Thymus (tissue), 11 donors: ENCODE measurements around the gene BPIFB3. TPM values are rescaled to one million over a fixed set of nuclear protein-coding genes. Genes with fewer than 3 reads are reported as not detected.

Experiments
- DNase-seq, 9 donors: peaks; one replicate each; pipeline ENCODE4 v3.0.0-alpha.2; 2013; ENCODE audit warnings: low spot score in 9 of 9, low read depth in 6 of 9, missing footprints in 1 of 9
- H3K27ac ChIP-seq, 2 donors: one replicate each; pipeline ENCODE4 v1.5.1; 2013; ENCODE audit warnings: control low read depth in 1 of 2, low read depth in 1 of 2, low read length in 1 of 2, mild to moderate bottlenecking in 1 of 2, moderate library complexity in 1 of 2
- H3K27me3 ChIP-seq, 2 donors: one replicate each; pipeline ENCODE4 v1.5.1; 2013; ENCODE audit warnings: low read length in 1 of 2; ENCODE audit not compliant: control insufficient read depth in 2 of 2, insufficient read depth in 1 of 2
- H3K36me3 ChIP-seq, 2 donors: one replicate each; pipeline ENCODE4 v1.5.1; 2013; ENCODE audit warnings: low read length in 1 of 2, mild to moderate bottlenecking in 1 of 2, moderate library complexity in 1 of 2; ENCODE audit not compliant: control insufficient read depth in 2 of 2, insufficient read depth in 2 of 2
- H3K4me1 ChIP-seq, 2 donors: one replicate each; pipeline ENCODE4 v1.5.1; 2013; ENCODE audit warnings: low read length in 2 of 2; ENCODE audit not compliant: control insufficient read depth in 2 of 2, insufficient read depth in 2 of 2
- H3K4me3 ChIP-seq, 2 donors: one replicate each; pipeline ENCODE4 v1.5.1; 2013; ENCODE audit warnings: low read length in 2 of 2, control low read depth in 1 of 2, mild to moderate bottlenecking in 1 of 2
- H3K9me3 ChIP-seq, 2 donors: one replicate each; pipeline ENCODE4 v1.5.1; 2013; ENCODE audit warnings: low read length in 1 of 2, mild to moderate bottlenecking in 1 of 2; ENCODE audit not compliant: control insufficient read depth in 2 of 2, insufficient read depth in 1 of 2
- WGBS: extraction: QIAGEN DNeasy Blood & Tissue Kit; methylation state at CpG from one replicate; pipeline ENCODE4 v1.1.7; 2013; 5-methylcytosine and 5-hydroxymethylcytosine counted together
- polyA plus RNA-seq: library from polyadenylated mRNA; stranded (reverse); fragments of 200-250 nt; gene quantifications from one replicate; pipeline ENCODE4 v1.2.3, GENCODE V29; 2013
- total RNA-seq: library from RNA; stranded (reverse); fragments of 120-200 nt; gene quantifications from one replicate; pipeline ENCODE4 v1.2.4, GENCODE V29; 2013
- donor health status: healthy.

The BPIFB3 gene
- total and polyA plus RNA-seq, 2 donors, result 0.05 to 0.48 TPM

DNA sequence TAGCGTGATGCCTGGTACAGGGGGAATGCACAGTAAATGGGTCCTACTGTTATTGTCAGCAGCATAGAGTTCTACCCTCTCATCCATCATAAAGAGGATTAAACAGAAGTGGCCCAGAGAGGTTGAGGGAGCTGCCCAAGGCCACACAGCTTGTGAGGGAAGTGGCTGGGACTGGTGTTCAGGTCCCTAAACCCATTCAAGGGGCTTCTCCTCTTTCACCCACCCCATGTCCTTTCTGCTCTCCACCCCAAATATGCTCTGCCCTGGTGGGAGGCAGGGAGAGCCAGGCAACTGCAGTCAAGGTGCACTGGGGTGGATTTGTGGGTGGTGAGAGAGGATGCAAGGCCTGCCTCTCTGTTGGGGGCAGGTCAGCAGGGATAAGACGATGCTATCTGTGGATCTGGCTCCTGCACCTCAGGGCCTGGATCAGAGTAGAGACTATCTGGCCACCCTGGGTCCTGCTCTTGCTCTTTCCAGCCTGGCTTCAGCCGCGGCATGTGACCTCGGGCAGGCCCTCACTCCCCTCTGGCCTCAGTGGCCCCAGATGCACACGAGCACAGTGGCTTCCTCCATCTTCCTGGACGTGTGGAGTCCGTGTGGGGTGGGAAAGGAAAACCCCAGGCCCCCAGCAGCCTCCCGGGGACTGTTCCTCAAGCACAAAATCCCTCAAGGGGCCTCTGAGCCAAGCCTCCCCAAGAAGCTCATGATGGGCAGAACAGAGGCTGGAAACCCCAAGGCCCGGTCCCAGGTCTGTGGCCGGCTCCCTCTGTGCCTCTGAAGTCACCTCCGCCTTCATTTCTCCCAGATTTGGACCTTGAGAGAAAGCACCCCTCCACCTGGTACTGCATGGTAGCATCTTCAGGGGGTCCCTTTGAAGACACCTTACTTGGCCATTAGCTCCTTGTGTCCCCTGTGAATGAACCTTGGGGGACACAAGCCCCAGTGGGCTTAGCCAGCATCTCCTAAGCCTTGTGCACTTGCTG lies 25.6 kb upstream of the BPIFB3 start:
- H3K4me3 ChIP-seq, result no peak overlapping the region
- no peaks in the 10 kb centered on the region for H3K36me3 ChIP-seq
- H3K27me3 ChIP-seq, result no peaks in the 10 kb centered on the region
- no peaks in the 10 kb centered on the region for H3K4me1 ChIP-seq
- no peaks in the 10 kb centered on the region for H3K9me3 ChIP-seq
- no peak overlapping the region for H3K27ac ChIP-seq
- WGBS, result 93% methylated on average over 12 of the region's 12 CpGs
- DNase-seq, result no peak

DNA sequence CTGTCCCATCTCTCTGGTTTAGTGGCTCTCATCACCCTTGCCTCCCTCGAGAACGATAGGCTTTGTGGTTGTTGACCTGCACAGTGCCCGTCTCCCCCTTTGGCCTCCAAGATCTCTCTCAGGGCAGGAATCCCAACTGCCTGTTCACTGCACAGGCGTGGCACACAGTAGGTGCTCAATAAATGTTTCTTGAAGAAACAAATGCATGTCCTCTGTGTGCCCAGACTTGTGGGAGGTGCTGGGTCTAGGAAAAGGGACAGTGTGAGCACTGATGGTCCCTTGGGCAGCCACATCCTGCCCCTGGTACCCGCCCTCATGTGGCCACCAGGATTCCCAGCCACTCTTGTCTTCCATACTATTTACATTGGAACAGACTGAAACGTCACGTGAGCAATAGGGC lies 24.8 kb upstream of the BPIFB3 start:
- Histone ChIP-seq H3K4me1 (no peaks in the 10 kb centered on the region), H3K27me3 (no peaks in the 10 kb centered on the region), H3K9me3 (peaks cover 0 to 5% of the 10 kb centered on the region in 2 donors), H3K27ac (no peak overlapping the region), H3K36me3 (no peaks in the 10 kb centered on the region), H3K4me3 (no peak overlapping the region)
- 91% methylated on average over 7 of the region's 7 CpGs for WGBS
- no peak for DNase-seq

DNA sequence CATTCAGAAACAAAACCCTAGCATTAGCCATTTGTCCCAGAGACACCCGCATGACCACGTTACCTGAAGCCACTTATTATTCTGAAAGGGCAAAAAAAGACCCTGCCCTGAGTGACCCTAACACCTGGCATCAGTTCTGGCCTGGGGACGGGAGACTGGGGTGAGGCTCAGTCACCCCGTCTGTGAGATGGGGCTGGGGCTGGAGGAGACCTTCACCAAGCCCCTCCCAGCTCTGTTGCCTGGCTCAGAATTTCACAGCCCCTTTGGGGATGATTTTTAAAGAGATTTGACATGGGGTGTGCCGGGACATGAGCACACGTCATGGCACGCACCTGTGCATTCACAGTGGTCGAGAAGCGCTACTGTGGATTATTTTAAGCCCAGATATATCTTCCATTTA lies 23.6 kb upstream of the BPIFB3 start:
- peaks cover 0 to 8% of the 10 kb centered on the region in 2 donors for H3K9me3 ChIP-seq
- 96% methylated on average over 9 of the region's 9 CpGs for WGBS
- no peak for DNase-seq

DNA sequence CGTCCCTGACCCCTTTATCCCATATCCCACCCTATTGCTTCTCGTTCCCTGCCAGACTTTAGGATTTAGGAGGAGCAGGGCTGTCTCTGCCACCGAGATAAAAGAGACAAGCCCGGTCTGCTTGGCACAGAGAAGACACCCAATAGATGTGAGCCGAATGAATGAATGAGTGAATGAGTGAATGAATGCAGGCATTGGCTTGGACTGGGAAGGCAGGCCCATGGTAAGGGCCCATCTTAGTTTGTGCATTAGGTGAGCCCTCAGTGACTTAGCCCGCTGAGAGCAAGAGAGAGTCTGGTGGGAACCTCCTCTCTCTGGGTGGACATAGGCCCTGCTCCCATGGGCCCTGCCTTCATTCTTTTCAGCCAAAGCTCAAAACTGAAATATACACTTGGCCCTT lies 23.1 kb upstream of the BPIFB3 start:
- 95% methylated on average over 6 of the region's 6 CpGs for WGBS
- H3K9me3 ChIP-seq, result peaks cover 0 to 8% of the 10 kb centered on the region in 2 donors

More for the DNA sequence above, 23.6 kb upstream of the BPIFB3 start:
- Histone ChIP-seq H3K4me3 (no peak overlapping the region), H3K27me3 (no peaks in the 10 kb centered on the region), H3K36me3 (no peaks in the 10 kb centered on the region), H3K27ac (no peak overlapping the region), H3K4me1 (no peaks in the 10 kb centered on the region)

DNA sequence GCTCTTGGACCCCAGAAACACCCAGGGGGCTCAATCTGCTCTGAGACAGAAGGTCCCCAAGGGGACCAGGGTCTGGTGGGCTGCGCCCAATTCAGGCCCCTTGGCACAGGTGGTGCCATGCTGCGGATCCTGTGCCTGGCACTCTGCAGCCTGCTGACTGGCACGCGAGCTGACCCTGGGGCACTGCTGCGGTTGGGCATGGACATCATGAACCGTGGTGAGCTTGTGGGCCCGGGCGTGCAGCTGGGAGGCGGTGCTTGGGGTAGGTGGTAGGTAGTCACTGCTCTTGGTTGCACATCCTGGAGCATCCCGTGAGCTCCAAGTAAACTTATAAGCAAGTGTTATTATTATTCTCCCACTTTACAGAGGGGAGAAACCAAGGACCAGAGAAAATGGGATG lies 22.2 kb upstream of the BPIFB3 start, which contains the start of gene BPIFB6:
Gene BPIFB6, plus strand, starts transcription at position 118 of the 400 bp plus-strand sequence. Its CDS starts 0 bp downstream, at position 118.
- Histone ChIP-seq H3K36me3 (no peaks in the 10 kb centered on the region), H3K27ac (no peak within 1 kb of the TSS), H3K27me3 (no peaks in the 10 kb centered on the region), H3K4me1 (no peaks in the 10 kb centered on the region), H3K9me3 (peaks cover 0 to 8% of the 10 kb centered on the region in 2 donors), H3K4me3 (no peak within 1 kb of the TSS)
- WGBS, result 94% methylated on average over 10 of the region's 10 CpGs
- no peak for DNase-seq

More for the DNA sequence above, 23.1 kb upstream of the BPIFB3 start:
- H3K27ac ChIP-seq, result no peak overlapping the region
- H3K36me3 ChIP-seq, result no peaks in the 10 kb centered on the region
- no peak for DNase-seq
- H3K4me1 ChIP-seq, result no peaks in the 10 kb centered on the region
- H3K27me3 ChIP-seq, result no peaks in the 10 kb centered on the region
- no peak overlapping the region for H3K4me3 ChIP-seq

DNA sequence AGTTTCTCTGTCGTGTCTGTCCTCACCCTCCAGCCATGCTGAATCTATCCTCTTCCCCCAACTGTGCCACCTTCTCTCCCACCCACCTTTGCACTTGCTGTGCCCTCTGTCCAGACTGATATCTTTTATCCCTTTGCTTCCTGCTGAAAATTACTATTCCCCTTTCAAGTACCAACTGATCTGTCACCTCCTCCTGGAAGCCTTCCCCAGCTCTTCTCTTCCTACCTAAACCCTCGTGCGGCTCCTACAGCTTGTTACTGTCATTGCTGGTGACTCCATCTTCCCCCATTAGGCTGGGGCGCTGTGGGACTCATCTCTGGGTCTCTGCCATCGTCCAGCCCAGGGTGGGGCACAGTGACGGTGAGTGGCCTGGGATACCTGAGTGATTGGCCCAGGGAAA lies 21.1 kb upstream of the BPIFB3 start:
- Histone ChIP-seq H3K27me3 (no peaks in the 10 kb centered on the region), H3K9me3 (peaks cover 0 to 8% of the 10 kb centered on the region in 2 donors), H3K36me3 (no peaks in the 10 kb centered on the region), H3K4me1 (no peaks in the 10 kb centered on the region), H3K4me3 (no peak overlapping the region), H3K27ac (no peak overlapping the region)
- WGBS, result 90% methylated on average over 6 of the region's 6 CpGs
- DNase-seq, result no peak

DNA sequence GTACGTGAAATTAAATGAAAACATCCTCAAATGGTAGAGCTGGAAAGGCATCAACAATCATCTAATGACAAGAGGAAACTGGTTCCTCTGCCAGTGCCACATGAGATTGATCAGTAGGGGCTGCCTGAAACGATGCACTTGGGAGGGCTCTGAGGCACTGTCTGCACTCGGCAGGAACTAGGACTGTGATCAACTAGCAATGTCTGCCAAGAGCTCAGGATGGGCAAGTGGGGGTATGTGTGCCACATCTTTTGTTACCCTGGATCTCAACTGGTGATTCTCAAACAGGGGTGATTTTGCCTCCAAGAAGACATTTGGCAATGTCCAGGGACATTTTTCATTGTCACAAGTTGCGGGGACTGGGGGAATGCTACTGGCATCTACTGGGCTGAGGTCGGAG lies 20.3 kb upstream of the BPIFB3 start:
- no peak overlapping the region for H3K27ac ChIP-seq
- WGBS, result 79% methylated on average over 5 of the region's 5 CpGs
- peaks cover 0 to 8% of the 10 kb centered on the region in 2 donors for H3K9me3 ChIP-seq
- DNase-seq, result no peak
- no peak overlapping the region for H3K4me3 ChIP-seq
- no peaks in the 10 kb centered on the region for H3K27me3 ChIP-seq
- H3K4me1 ChIP-seq, result no peaks in the 10 kb centered on the region
- H3K36me3 ChIP-seq, result no peaks in the 10 kb centered on the region

DNA sequence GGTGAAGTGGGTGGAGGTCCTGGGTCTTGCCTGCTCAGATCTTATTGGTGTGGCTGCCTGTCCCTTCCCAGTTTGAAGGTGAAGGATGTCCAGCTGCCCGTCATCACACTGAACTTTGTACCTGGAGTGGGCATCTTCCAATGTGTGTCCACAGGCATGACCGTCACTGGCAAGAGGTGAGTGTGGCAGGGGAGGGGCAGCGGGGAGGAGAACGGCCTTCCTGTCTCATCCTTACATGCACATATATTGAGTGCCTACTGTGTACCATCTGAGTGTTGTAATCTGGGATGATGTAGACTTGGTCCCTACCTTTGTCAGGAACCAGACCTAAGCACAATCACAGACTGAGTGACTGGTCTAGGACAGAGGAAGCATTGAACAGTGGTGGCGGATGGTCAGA lies 19.6 kb upstream of the BPIFB3 start:
- Histone ChIP-seq H3K27ac (no peak overlapping the region), H3K9me3 (peaks cover 0 to 8% of the 10 kb centered on the region in 2 donors), H3K4me1 (no peaks in the 10 kb centered on the region), H3K27me3 (no peaks in the 10 kb centered on the region), H3K36me3 (no peaks in the 10 kb centered on the region), H3K4me3 (no peak overlapping the region)
- WGBS, result 90% methylated on average over 5 of the region's 5 CpGs
- DNase-seq, result no peak

DNA sequence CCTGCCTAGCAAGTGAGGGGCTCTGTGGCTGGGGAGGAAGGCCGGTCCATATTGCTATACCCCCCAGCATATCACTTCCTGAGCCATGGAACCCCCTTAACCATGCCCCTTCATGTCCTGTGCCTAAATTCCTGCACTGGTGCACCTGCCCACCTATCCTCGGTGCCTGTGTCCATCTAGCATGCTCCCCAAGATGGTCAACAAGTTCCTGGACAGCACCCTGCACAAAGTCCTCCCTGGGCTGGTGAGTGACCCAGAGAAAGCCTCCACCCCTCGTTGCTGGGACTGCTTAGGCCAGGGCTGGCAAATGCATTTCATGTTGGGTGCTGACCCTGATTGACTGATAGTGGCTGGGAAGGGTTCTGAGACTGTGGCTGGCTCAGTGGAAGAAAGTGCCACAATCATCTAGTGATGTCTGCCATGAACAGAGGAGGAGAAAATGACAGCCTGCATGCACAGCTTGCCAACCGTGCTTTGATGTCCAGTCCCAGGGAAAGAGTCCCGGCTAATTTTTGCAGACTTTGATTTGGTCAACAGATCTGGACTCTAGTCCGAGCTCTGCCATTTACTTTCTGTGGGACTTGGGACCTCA lies 18.7 kb upstream of the BPIFB3 start:
- 90% methylated on average over 6 of the region's 6 CpGs for WGBS

More for the DNA sequence above, 18.7 kb upstream of the BPIFB3 start:
- H3K4me3 ChIP-seq, result no peak overlapping the region
- DNase-seq, result no peak
- H3K36me3 ChIP-seq, result no peaks in the 10 kb centered on the region
- H3K4me1 ChIP-seq, result no peaks in the 10 kb centered on the region
- no peaks in the 10 kb centered on the region for H3K27me3 ChIP-seq
- H3K9me3 ChIP-seq, result peaks cover 0 to 8% of the 10 kb centered on the region in 2 donors
- no peak overlapping the region for H3K27ac ChIP-seq
